Duodenal mucosa (tissue), 2 donors: ENCODE results near the gene SAMD10.
A peak's percentile ranks its signal among the peaks of the same experiment; 100 is the strongest.

Source experiments
- H3K27ac ChIP-seq: one replicate; pipeline ENCODE4 v1.7.0; 2013; ENCODE audit warnings: low read depth, low read length
- H3K27me3 ChIP-seq, 2 donors: one replicate each; pipeline ENCODE4 v1.7.0; 2013; ENCODE audit warnings: low read length in 2 of 2, control low read depth in 1 of 2; ENCODE audit not compliant: insufficient read depth in 2 of 2, control insufficient read depth in 1 of 2
- H3K36me3 ChIP-seq, 2 donors: one replicate each; pipeline ENCODE4 v1.7.0; 2013; ENCODE audit warnings: low read length in 2 of 2, control low read depth in 1 of 2; ENCODE audit not compliant: insufficient read depth in 2 of 2, control insufficient read depth in 1 of 2
- H3K4me1 ChIP-seq, 2 donors: one replicate each; pipeline ENCODE4 v1.7.0; 2013; ENCODE audit warnings: low read length in 2 of 2, control low read depth in 1 of 2; ENCODE audit not compliant: insufficient read depth in 2 of 2, control insufficient read depth in 1 of 2
- H3K4me3 ChIP-seq, 2 donors: one replicate each; pipeline ENCODE4 v1.7.0; 2013; ENCODE audit warnings: low read length in 2 of 2, low read depth in 1 of 2
- H3K9ac ChIP-seq, 2 donors: one replicate each; pipeline ENCODE4 v1.7.0; 2013; ENCODE audit warnings: low read length in 2 of 2, low read depth in 1 of 2
- H3K9me3 ChIP-seq, 2 donors: one replicate each; pipeline ENCODE4 v1.7.0; 2013; ENCODE audit warnings: low read length in 2 of 2, control low read depth in 1 of 2; ENCODE audit not compliant: control insufficient read depth in 1 of 2

The SAMD10 gene

GRCh38 chr20:63955827-63956663, 23.4 kb downstream of the SAMD10 start, which contains the start of gene UCKL1:
TSS of gene UCKL1 (minus strand) at chr20:63956416. CDS start at chr20:63956372, 44 bp downstream.
- no peaks in the 10 kb centered on the region for H3K9me3 ChIP-seq
- peak within 1 kb of the TSS; percentile 82 to 87 for H3K9ac ChIP-seq
- peak within 1 kb of the TSS; percentile 93 for H3K27ac ChIP-seq
- peaks cover 48 to 50% of the 10 kb centered on the region in 2 donors for H3K4me1 ChIP-seq
- H3K36me3 ChIP-seq = peaks cover 0 to 3% of the 10 kb centered on the region in 2 donors
- no peaks in the 10 kb centered on the region for H3K27me3 ChIP-seq
- H3K4me3 ChIP-seq = peak within 1 kb of the TSS; percentile 80 to 89

GRCh38 chr20:63955281-63955826, 24.1 kb downstream of the SAMD10 start:
- H3K36me3 ChIP-seq = peaks cover 0 to 3% of the 10 kb centered on the region in 2 donors
- peak overlapping the region; percentile 93 for H3K27ac ChIP-seq
- peaks cover 55 to 57% of the 10 kb centered on the region in 2 donors for H3K4me1 ChIP-seq

GRCh38 chr20:63953764-63954429, 25.5 kb downstream of the SAMD10 start:
- Histone ChIP-seq H3K9me3 (no peaks in the 10 kb centered on the region), H3K4me1 (peaks cover 68 to 72% of the 10 kb centered on the region in 2 donors), H3K4me3 (peak overlapping the region; percentile 80 to 89), H3K36me3 (peaks cover 0 to 3% of the 10 kb centered on the region in 2 donors), H3K27ac (no peak overlapping the region), H3K9ac (peak overlapping the region; percentile 60 to 82), H3K27me3 (no peaks in the 10 kb centered on the region)

More at GRCh38 chr20:63955281-63955826, 24.1 kb downstream of the SAMD10 start:
- Histone ChIP-seq H3K9me3 (no peaks in the 10 kb centered on the region), H3K4me3 (peak overlapping the region; percentile 80 to 89), H3K9ac (peak overlapping the region; percentile 82 to 87), H3K27me3 (no peaks in the 10 kb centered on the region)

GRCh38 chr20:63952769-63953168, 26.7 kb downstream of the SAMD10 start:
- Histone ChIP-seq H3K36me3 (peaks cover 0 to 7% of the 10 kb centered on the region in 2 donors), H3K9ac (no peak overlapping the region), H3K27me3 (no peaks in the 10 kb centered on the region), H3K27ac (peak overlapping the region; percentile 38), H3K4me3 (no peak overlapping the region), H3K4me1 (peaks cover 68 to 78% of the 10 kb centered on the region in 2 donors), H3K9me3 (no peaks in the 10 kb centered on the region)

- H3K27me3 ChIP-seq = no peaks in the 10 kb centered on the region
- no peak overlapping the region for H3K4me3 ChIP-seq
- H3K36me3 ChIP-seq = peaks cover 0 to 7% of the 10 kb centered on the region in 2 donors
- H3K27ac ChIP-seq = peak overlapping the region; percentile 38
- H3K4me1 ChIP-seq = peaks cover 70 to 80% of the 10 kb centered on the region in 2 donors
- peak overlapping the region in 1 of 2 donors; percentile 51 for H3K9ac ChIP-seq
- H3K9me3 ChIP-seq = no peaks in the 10 kb centered on the region
These were observed 27.3 kb downstream of the SAMD10 start for GRCh38 chr20:63952210-63952535.

- no peaks in the 10 kb centered on the region for H3K9me3 ChIP-seq
- no peaks in the 10 kb centered on the region for H3K27me3 ChIP-seq
- peak overlapping the region; percentile 70 for H3K27ac ChIP-seq
- H3K9ac ChIP-seq = peak overlapping the region; percentile 48 to 51
- H3K36me3 ChIP-seq = peaks cover 0 to 7% of the 10 kb centered on the region in 2 donors
- peaks cover 71 to 78% of the 10 kb centered on the region in 2 donors for H3K4me1 ChIP-seq
- H3K4me3 ChIP-seq = peak overlapping the region; percentile 11 to 40
These were observed 27.8 kb downstream of the SAMD10 start for GRCh38 chr20:63951398-63952209.

GRCh38 chr20:63950701-63951397, 28.6 kb downstream of the SAMD10 start:
- Histone ChIP-seq H3K27ac (peak overlapping the region; percentile 70), H3K9ac (peak overlapping the region; percentile 25 to 48), H3K4me1 (peaks cover 71 to 78% of the 10 kb centered on the region in 2 donors), H3K9me3 (no peaks in the 10 kb centered on the region), H3K4me3 (peak overlapping the region; percentile 11 to 40), H3K36me3 (peaks cover 2 to 11% of the 10 kb centered on the region in 2 donors), H3K27me3 (no peaks in the 10 kb centered on the region)

- H3K27me3 ChIP-seq = no peaks in the 10 kb centered on the region
- H3K36me3 ChIP-seq = peaks cover 27 to 41% of the 10 kb centered on the region in 2 donors
- H3K9ac ChIP-seq = no peak overlapping the region
- H3K4me3 ChIP-seq = peak overlapping the region; percentile 22 to 31
- H3K4me1 ChIP-seq = peaks cover 56 to 62% of the 10 kb centered on the region in 2 donors
- H3K9me3 ChIP-seq = no peaks in the 10 kb centered on the region
- H3K27ac ChIP-seq = no peak overlapping the region
These were observed 31.6 kb downstream of the SAMD10 start for GRCh38 chr20:63947638-63948456.
